Activated naive CD4-positive, alpha-beta T cell treated with anti-CD3 and anti-CD28 coated beads, Interleukin-2, amount 10 ng/mL, durations not matched to agents 7 days and 5 days (primary cell): Measurements from ENCODE around the gene WWOX.

Experiments
- CTCF ChIA-PET: fragments of 350-600 bp; sonication (Branson Sonifier 250); formaldehyde crosslinking; loops from one replicate; lab custom pipeline; 2021; ENCODE audit warnings: antibody characterized with exemption; lab: Charles Lee
- DNase-seq: peaks from one replicate; pipeline ENCODE4 v3.0.0-alpha.2; 2020
- H3K27ac Mint-ChIP-seq: one replicate; pipeline ENCODE4 v1.8.0; 2021; ENCODE audit warnings: mild to moderate bottlenecking, moderate library complexity, mixed read lengths
- H3K27me3 Mint-ChIP-seq: one replicate; pipeline ENCODE4 v1.8.0; 2021; ENCODE audit warnings: mild to moderate bottlenecking, mixed read lengths
- H3K36me3 Mint-ChIP-seq: one replicate; pipeline ENCODE4 v1.8.0; 2021; ENCODE audit warnings: mixed read lengths
- H3K4me1 Mint-ChIP-seq: one replicate; pipeline ENCODE4 v1.8.0; 2021; ENCODE audit warnings: mixed read lengths
- H3K4me3 Mint-ChIP-seq: one replicate; pipeline ENCODE4 v1.8.0; 2021; ENCODE audit warnings: mild to moderate bottlenecking, moderate library complexity, mixed read lengths
- H3K9me3 Mint-ChIP-seq: one replicate; pipeline ENCODE4 v1.8.0; 2021; ENCODE audit warnings: mixed read lengths

WWOX gene

GRCh38 chr16:78523212-78523985 lies 423.9 kb downstream of the WWOX start:
- no peak for DNase-seq
- no peaks in the 10 kb centered on the region for H3K9me3 Mint-ChIP-seq
- CTCF ChIA-PET = interaction anchor here (0.6 kb wide), 1 partner anchor 162 kb away, joined by 3 read pairs; no protein-coding TSS in a partner anchor
- no peak overlapping the region for H3K27ac Mint-ChIP-seq
- H3K4me3 Mint-ChIP-seq = no peak overlapping the region
- no peaks in the 10 kb centered on the region for H3K36me3 Mint-ChIP-seq
- H3K4me1 Mint-ChIP-seq = no peaks in the 10 kb centered on the region
- no peaks in the 10 kb centered on the region for H3K27me3 Mint-ChIP-seq

GRCh38 chr16:78524066-78524595 lies 424.7 kb downstream of the WWOX start:
- Mint-ChIP-seq H3K27me3 (no peaks in the 10 kb centered on the region), H3K36me3 (no peaks in the 10 kb centered on the region), H3K4me3 (no peak overlapping the region), H3K4me1 (no peaks in the 10 kb centered on the region), H3K9me3 (no peaks in the 10 kb centered on the region), H3K27ac (no peak overlapping the region)
- no peak for DNase-seq
- CTCF ChIA-PET = no interaction called here

- Mint-ChIP-seq H3K36me3 (no peaks in the 10 kb centered on the region), H3K4me3 (no peak overlapping the region), H3K27me3 (no peaks in the 10 kb centered on the region), H3K4me1 (no peaks in the 10 kb centered on the region), H3K27ac (no peak overlapping the region), H3K9me3 (no peaks in the 10 kb centered on the region)
- no peak for DNase-seq
- CTCF ChIA-PET = no interaction called here
These were observed 428.8 kb downstream of the WWOX start for GRCh38 chr16:78528265-78528664.

- no peaks in the 10 kb centered on the region for H3K4me1 Mint-ChIP-seq
- H3K4me3 Mint-ChIP-seq = no peak overlapping the region
- H3K9me3 Mint-ChIP-seq = no peaks in the 10 kb centered on the region
- CTCF ChIA-PET = no interaction called here
- no peaks in the 10 kb centered on the region for H3K27me3 Mint-ChIP-seq
- no peak for DNase-seq
- H3K36me3 Mint-ChIP-seq = no peaks in the 10 kb centered on the region
- no peak overlapping the region for H3K27ac Mint-ChIP-seq
These were observed 430.4 kb downstream of the WWOX start for GRCh38 chr16:78529881-78530280.

- H3K4me1 Mint-ChIP-seq = no peaks in the 10 kb centered on the region
- CTCF ChIA-PET = no interaction called here
These were observed 430.8 kb downstream of the WWOX start for GRCh38 chr16:78530283-78530682.

GRCh38 chr16:78535098-78535497 lies 435.6 kb downstream of the WWOX start:
- CTCF ChIA-PET = no interaction called here
- no peaks in the 10 kb centered on the region for H3K27me3 Mint-ChIP-seq
- no peaks in the 10 kb centered on the region for H3K9me3 Mint-ChIP-seq
- no peaks in the 10 kb centered on the region for H3K4me1 Mint-ChIP-seq
- H3K36me3 Mint-ChIP-seq = no peaks in the 10 kb centered on the region
- H3K27ac Mint-ChIP-seq = no peak overlapping the region
- DNase-seq = no peak
- no peak overlapping the region for H3K4me3 Mint-ChIP-seq

More at GRCh38 chr16:78530283-78530682, 430.8 kb downstream of the WWOX start:
- Mint-ChIP-seq H3K27ac (no peak overlapping the region), H3K27me3 (no peaks in the 10 kb centered on the region), H3K4me3 (no peak overlapping the region), H3K9me3 (no peaks in the 10 kb centered on the region), H3K36me3 (no peaks in the 10 kb centered on the region)
- no peak for DNase-seq

GRCh38 chr16:78537511-78537910 lies 438.1 kb downstream of the WWOX start:
- no peak for DNase-seq
- H3K27me3 Mint-ChIP-seq = no peaks in the 10 kb centered on the region
- CTCF ChIA-PET = no interaction called here

GRCh38 chr16:78538292-78538691 lies 438.8 kb downstream of the WWOX start:
- Mint-ChIP-seq H3K4me3 (no peak overlapping the region), H3K4me1 (no peaks in the 10 kb centered on the region), H3K27ac (no peak overlapping the region), H3K36me3 (no peaks in the 10 kb centered on the region), H3K27me3 (no peaks in the 10 kb centered on the region), H3K9me3 (no peaks in the 10 kb centered on the region)
- CTCF ChIA-PET = no interaction called here
- no peak for DNase-seq

More at GRCh38 chr16:78537511-78537910, 438.1 kb downstream of the WWOX start:
- Mint-ChIP-seq H3K36me3 (no peaks in the 10 kb centered on the region), H3K4me1 (no peaks in the 10 kb centered on the region), H3K4me3 (no peak overlapping the region), H3K27ac (no peak overlapping the region), H3K9me3 (no peaks in the 10 kb centered on the region)

- no peaks in the 10 kb centered on the region for H3K4me1 Mint-ChIP-seq
- no peaks in the 10 kb centered on the region for H3K27me3 Mint-ChIP-seq
- no peak overlapping the region for H3K4me3 Mint-ChIP-seq
- H3K27ac Mint-ChIP-seq = no peak overlapping the region
- CTCF ChIA-PET = no interaction called here
- H3K36me3 Mint-ChIP-seq = no peaks in the 10 kb centered on the region
- no peak for DNase-seq
- H3K9me3 Mint-ChIP-seq = no peaks in the 10 kb centered on the region
These were observed 439.5 kb downstream of the WWOX start for GRCh38 chr16:78538919-78539318.

GRCh38 chr16:78542419-78542818 lies 443.0 kb downstream of the WWOX start:
- no peaks in the 10 kb centered on the region for H3K27me3 Mint-ChIP-seq

GRCh38 chr16:78543023-78543422 lies 443.6 kb downstream of the WWOX start:
- Mint-ChIP-seq H3K4me3 (no peak overlapping the region), H3K9me3 (no peaks in the 10 kb centered on the region), H3K27me3 (no peaks in the 10 kb centered on the region), H3K4me1 (no peaks in the 10 kb centered on the region), H3K36me3 (no peaks in the 10 kb centered on the region), H3K27ac (peak overlapping the region; percentile 2)
- CTCF ChIA-PET = no interaction called here
- no peak for DNase-seq

More at GRCh38 chr16:78542419-78542818, 443.0 kb downstream of the WWOX start:
- Mint-ChIP-seq H3K36me3 (no peaks in the 10 kb centered on the region), H3K9me3 (no peaks in the 10 kb centered on the region), H3K27ac (no peak overlapping the region), H3K4me1 (no peaks in the 10 kb centered on the region), H3K4me3 (no peak overlapping the region)
- CTCF ChIA-PET = interaction anchor here (0.7 kb wide), 1 partner anchor 34 kb away, joined by 3 read pairs; no protein-coding TSS in a partner anchor
- DNase-seq = no peak

GRCh38 chr16:78549366-78549765 lies 449.9 kb downstream of the WWOX start:
- DNase-seq = no peak
- no peaks in the 10 kb centered on the region for H3K36me3 Mint-ChIP-seq
- CTCF ChIA-PET = no interaction called here
- H3K4me3 Mint-ChIP-seq = no peak overlapping the region
- no peaks in the 10 kb centered on the region for H3K9me3 Mint-ChIP-seq
- H3K4me1 Mint-ChIP-seq = no peaks in the 10 kb centered on the region
- H3K27ac Mint-ChIP-seq = no peak overlapping the region
- H3K27me3 Mint-ChIP-seq = peaks cover 3% of the 10 kb centered on the region

- Mint-ChIP-seq H3K27ac (no peak overlapping the region), H3K36me3 (no peaks in the 10 kb centered on the region), H3K4me1 (no peaks in the 10 kb centered on the region), H3K27me3 (peaks cover 3% of the 10 kb centered on the region), H3K9me3 (no peaks in the 10 kb centered on the region), H3K4me3 (no peak overlapping the region)
- no peak for DNase-seq
- CTCF ChIA-PET = no interaction called here
These were observed 452.1 kb downstream of the WWOX start for GRCh38 chr16:78551487-78552085.

- Mint-ChIP-seq H3K9me3 (no peaks in the 10 kb centered on the region), H3K4me3 (no peak overlapping the region), H3K27me3 (peaks cover 3% of the 10 kb centered on the region), H3K27ac (no peak overlapping the region), H3K4me1 (no peaks in the 10 kb centered on the region), H3K36me3 (no peaks in the 10 kb centered on the region)
- DNase-seq = no peak
- CTCF ChIA-PET = interaction anchor here (0.6 kb wide), 1 partner anchor 440 kb away, joined by 3 read pairs; no protein-coding TSS in a partner anchor
These were observed 452.7 kb downstream of the WWOX start for GRCh38 chr16:78552106-78552675.
